ACC112 (cell line): ENCODE results near the gene TMEM106C.

Source experiments
- H2AFZ ChIP-seq: fragments of 200-600 bp; sonication (generic); one replicate; pipeline ENCODE4 v1.6.0; 2017; ENCODE audit warnings: antibody characterized with exemption, low read length; ENCODE audit not compliant: unreplicated experiment
- H3K27ac ChIP-seq: fragments of 200-600 bp; sonication (generic); 2 replicates; pipeline ENCODE4 v1.5.1; 2014; ENCODE audit warnings: low read depth, mild to moderate bottlenecking, antibody characterized with exemption, low read length, moderate library complexity
- H3K27me3 ChIP-seq: fragments of 200-600 bp; sonication (generic); 2 replicates; pipeline ENCODE4 v1.6.1; 2014; ENCODE audit warnings: mild to moderate bottlenecking, antibody characterized with exemption, low read length, moderate library complexity, mixed read lengths; ENCODE audit not compliant: insufficient read depth
- H3K36me3 ChIP-seq: fragments of 200-600 bp; sonication (generic); 2 replicates; pipeline ENCODE4 v1.6.1; 2016; ENCODE audit warnings: mild to moderate bottlenecking, antibody characterized with exemption, low read length, moderate library complexity, mixed read lengths; ENCODE audit not compliant: insufficient read depth
- H3K4me1 ChIP-seq: fragments of 200-600 bp; sonication (generic); one replicate; pipeline ENCODE4 v1.6.1; 2016; ENCODE audit warnings: low read length, mixed read lengths; ENCODE audit not compliant: insufficient read depth, unreplicated experiment, control insufficient read depth
- H3K4me3 ChIP-seq: fragments of 200-600 bp; sonication (generic); 2 replicates; pipeline ENCODE4 v1.5.1; 2014; ENCODE audit warnings: mild to moderate bottlenecking, low read depth, low read length
- H3K79me2 ChIP-seq: fragments of 200-600 bp; sonication (generic); one replicate; pipeline ENCODE4 v1.6.0; 2016; ENCODE audit warnings: low read length; ENCODE audit not compliant: control insufficient read depth, unreplicated experiment, insufficient read depth

TMEM106C gene

DNA sequence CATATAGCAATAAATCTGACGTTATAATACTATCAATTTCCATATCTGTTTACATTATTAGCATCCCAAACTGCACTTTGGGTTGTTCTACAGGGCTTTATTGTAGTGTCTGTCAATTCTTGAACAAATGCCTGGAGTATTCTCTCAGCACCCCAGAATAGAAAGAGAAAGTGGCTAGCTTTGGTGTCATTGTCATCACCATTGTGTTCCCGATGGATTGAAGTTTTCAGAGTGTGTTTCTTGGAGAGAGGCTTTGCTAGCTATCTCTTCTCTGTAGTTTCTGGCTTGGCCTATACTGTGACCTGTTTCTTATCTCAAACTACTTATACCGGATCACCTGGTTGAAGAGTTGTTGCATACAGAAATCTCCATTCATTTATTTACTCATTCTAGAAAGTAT is 6.4 kb downstream of the TMEM106C start:
- no peak overlapping the region for H2AFZ ChIP-seq
- H3K4me3 ChIP-seq, result no peak overlapping the region
- no peaks in the 10 kb centered on the region for H3K27me3 ChIP-seq
- H3K27ac ChIP-seq, result no peak overlapping the region
- H3K79me2 ChIP-seq, result no peaks in the 10 kb centered on the region
- no peaks in the 10 kb centered on the region for H3K36me3 ChIP-seq
- H3K4me1 ChIP-seq, result no peaks in the 10 kb centered on the region

DNA sequence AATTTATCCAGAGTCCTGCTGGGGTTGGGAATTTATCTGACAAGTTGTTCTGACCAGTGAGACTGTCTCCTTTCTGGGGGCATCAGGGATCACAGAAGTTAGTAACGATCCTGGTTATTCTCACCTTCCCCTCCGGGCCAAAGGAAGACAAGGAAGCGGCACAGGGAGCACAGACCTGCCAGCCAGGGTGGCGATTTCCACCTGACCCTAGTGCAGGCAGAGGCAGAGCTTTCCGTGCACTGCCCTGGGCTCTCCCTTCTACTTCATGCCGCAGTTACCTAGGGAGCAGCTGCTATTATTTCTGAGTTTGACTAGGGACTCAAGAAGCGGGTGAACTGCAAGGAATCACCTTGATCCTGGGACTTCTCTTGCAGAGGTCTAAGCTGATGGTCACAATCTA is 7.4 kb downstream of the TMEM106C start:
- no peak overlapping the region for H2AFZ ChIP-seq
- H3K4me3 ChIP-seq, result no peak overlapping the region
- no peaks in the 10 kb centered on the region for H3K36me3 ChIP-seq
- H3K27me3 ChIP-seq, result no peaks in the 10 kb centered on the region
- no peaks in the 10 kb centered on the region for H3K4me1 ChIP-seq
- H3K27ac ChIP-seq, result no peak overlapping the region
- no peaks in the 10 kb centered on the region for H3K79me2 ChIP-seq

DNA sequence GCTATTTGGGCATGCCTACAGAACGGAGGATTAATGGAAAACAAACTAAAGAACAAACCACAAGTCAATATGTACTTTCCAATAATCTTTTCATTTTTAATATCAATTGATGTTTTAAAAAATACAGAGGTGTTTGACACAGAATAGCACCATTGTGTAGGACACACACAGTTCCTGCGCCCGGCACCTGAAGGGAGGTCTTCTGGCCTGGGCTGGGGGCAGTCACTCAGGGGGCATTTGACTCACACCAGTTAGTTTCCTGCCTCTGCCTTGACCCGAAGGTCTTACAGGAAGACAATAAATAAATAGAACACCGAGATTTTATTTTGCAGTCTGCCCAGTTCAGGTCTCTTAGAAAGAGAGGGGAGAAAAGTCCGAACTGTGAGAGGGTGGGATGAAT is 9.5 kb downstream of the TMEM106C start:
- Histone ChIP-seq H3K79me2 (no peaks in the 10 kb centered on the region), H2AFZ (no peak overlapping the region), H3K27me3 (no peaks in the 10 kb centered on the region), H3K27ac (no peak overlapping the region), H3K36me3 (no peaks in the 10 kb centered on the region), H3K4me3 (no peak overlapping the region), H3K4me1 (no peaks in the 10 kb centered on the region)

DNA sequence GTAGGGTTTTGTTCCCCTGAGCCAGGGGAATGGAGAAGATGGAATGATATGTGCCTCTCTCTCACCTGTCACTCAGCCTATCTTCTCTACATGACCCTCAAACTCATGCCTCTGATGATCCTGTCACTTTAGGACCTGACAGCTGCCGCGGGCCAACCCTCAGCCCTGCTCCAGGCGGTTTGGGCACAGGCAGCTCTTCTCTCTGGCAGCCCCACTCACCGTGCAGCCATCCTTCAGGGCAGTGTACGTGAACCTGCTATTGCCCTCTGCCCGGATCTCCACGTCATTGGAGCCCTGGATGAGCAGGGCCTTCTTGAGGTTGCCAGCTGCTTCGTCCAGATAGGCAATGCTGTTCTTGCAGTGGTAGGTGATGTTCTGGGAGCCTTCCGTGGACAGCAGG is 10.5 kb downstream of the TMEM106C start:
- Histone ChIP-seq H3K4me3 (no peak overlapping the region), H3K79me2 (no peaks in the 10 kb centered on the region), H3K36me3 (no peaks in the 10 kb centered on the region), H3K27ac (no peak overlapping the region), H3K4me1 (no peaks in the 10 kb centered on the region), H3K27me3 (peaks cover 8% of the 10 kb centered on the region; the same call in 1 of the 2 replicates), H2AFZ (no peak overlapping the region)

DNA sequence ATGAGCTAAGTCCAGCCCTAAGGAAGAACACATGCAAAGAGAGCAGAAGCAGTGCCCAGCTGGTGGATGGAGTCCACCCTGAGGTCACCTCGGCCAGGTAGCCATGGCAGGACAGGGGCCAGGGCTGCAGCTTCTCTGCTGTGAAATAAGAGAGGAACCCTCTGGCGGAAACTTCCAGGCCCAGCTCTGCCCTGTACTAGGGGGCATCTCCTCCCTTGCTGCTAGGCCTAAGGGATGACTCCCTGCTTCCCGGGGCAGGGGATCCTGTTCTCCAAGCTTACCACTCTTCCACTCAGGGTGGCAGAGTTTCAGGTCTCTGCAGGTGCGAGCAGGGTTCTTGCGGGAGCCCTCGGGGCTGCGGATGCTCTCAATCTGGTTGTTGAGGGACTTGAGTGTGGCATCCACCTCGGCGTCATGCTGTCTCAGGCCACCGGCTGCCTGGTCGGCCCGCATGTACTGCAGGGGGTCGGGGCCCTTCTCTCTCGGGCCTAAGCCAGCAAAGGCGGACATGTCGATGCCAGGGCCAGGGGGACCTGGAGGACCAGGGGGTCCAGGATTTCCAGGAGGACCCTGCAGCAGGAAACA is 11.7 kb downstream of the TMEM106C start:
- Histone ChIP-seq H3K4me1 (no peaks in the 10 kb centered on the region), H3K27ac (no peak overlapping the region), H2AFZ (no peak overlapping the region), H3K79me2 (no peaks in the 10 kb centered on the region), H3K27me3 (peaks cover 12% of the 10 kb centered on the region), H3K36me3 (no peaks in the 10 kb centered on the region), H3K4me3 (no peak overlapping the region)

DNA sequence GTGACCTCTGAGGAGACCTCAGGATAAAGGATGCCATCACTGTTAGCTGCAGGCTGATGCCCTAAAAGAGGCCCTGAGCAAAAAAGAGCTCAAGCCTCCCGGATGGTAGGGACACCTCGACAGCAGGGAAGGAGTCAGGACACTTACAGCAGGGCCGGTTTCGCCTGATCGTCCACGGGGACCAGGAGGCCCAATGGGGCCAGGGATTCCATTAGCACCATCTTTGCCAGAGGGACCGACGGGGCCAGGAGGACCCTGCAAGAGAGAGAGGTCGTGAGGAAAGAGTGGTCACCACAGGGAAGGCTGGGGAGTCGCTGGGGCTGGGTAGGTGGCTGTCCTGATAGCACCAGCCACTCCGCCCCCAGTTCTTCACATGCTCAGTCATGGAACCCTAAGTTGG is 12.4 kb downstream of the TMEM106C start:
- H3K27ac ChIP-seq, result no peak overlapping the region

DNA sequence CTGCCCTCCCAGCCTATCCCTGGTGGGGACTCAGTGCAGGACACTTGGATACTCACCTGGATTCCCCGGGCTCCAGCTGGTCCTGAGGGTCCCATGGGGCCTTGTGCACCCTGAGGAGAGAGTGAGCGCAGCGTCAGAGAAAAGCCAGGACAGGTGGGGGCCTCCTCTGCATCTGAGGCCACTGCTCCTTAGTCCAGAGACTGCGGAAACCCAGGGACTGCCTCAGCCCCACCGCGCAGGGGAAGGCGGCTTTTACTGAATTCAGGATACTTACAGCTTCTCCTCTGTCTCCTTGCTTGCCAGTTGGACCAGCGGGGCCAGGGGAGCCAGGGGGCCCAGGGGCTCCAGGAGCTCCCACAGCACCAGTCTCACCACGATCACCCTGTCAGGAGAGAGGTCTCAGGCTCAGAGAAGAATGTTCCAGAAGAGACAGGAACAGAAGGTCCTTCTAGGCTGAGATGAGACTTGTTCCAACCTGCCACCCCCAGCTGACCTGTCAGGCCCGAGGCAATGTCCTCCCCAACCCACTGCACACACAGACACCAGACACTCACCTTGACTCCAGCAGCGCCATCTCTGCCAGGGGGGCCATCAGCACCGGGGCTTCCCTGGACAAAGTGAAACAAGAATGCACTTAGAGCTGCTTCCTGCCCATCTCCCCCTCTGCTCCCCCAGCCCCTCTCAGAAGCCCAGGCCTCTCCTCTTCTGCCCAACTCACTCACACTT is 13.8 kb downstream of the TMEM106C start:
- Histone ChIP-seq H3K36me3 (no peaks in the 10 kb centered on the region), H3K79me2 (no peaks in the 10 kb centered on the region), H3K4me3 (no peak overlapping the region), H3K27ac (no peak overlapping the region), H2AFZ (no peak overlapping the region), H3K27me3 (peaks cover 12% of the 10 kb centered on the region), H3K4me1 (no peaks in the 10 kb centered on the region)

More for the DNA sequence above, 12.4 kb downstream of the TMEM106C start:
- H3K79me2 ChIP-seq, result no peaks in the 10 kb centered on the region
- H2AFZ ChIP-seq, result no peak overlapping the region
- H3K36me3 ChIP-seq, result no peaks in the 10 kb centered on the region
- peaks cover 12% of the 10 kb centered on the region for H3K27me3 ChIP-seq
- H3K4me1 ChIP-seq, result no peaks in the 10 kb centered on the region
- no peak overlapping the region for H3K4me3 ChIP-seq

DNA sequence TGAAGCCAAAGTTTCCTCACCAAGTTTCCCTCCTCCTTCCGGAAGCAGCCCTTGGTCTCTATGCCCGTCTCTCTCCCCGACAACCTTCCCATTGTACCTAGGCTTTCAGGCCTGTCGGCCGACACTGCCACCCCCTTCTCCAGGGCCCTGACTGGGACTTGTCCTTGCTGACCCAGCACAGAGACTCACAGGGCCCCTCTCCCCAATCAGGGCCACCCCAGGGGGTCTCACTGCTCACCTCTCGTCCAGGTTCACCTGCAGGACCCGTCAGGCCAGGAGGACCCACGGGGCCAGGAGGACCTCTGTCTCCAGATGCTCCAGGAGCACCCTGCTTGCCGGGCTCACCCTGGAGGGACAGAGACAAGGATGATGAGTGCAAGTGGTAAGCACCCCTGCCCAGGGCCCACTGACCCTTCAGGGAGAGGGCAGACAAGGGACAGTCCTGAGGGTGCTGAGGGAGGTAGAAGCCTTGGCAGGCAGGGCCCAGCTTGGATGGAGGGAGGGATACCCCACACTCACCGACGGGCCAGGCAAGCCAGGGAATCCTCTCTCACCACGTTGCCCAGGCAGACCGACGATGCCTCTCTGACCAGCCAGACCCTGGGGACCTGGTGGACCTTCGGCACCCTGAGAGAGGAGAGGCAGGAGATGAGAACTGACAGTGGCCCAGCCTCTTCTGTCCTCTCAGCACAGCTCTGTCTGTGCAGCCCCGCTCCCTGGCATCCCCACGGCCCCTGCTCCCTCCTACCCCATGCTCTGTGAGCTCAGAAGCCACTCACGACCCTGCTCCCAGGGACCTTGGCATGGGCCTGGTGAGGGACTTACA is 14.6 kb downstream of the TMEM106C start:
- no peaks in the 10 kb centered on the region for H3K36me3 ChIP-seq
- H3K79me2 ChIP-seq, result no peaks in the 10 kb centered on the region
- no peak overlapping the region for H3K27ac ChIP-seq
- H3K4me1 ChIP-seq, result no peaks in the 10 kb centered on the region
- no peak overlapping the region for H3K4me3 ChIP-seq
- H2AFZ ChIP-seq, result no peak overlapping the region
- peaks cover 12% of the 10 kb centered on the region for H3K27me3 ChIP-seq

DNA sequence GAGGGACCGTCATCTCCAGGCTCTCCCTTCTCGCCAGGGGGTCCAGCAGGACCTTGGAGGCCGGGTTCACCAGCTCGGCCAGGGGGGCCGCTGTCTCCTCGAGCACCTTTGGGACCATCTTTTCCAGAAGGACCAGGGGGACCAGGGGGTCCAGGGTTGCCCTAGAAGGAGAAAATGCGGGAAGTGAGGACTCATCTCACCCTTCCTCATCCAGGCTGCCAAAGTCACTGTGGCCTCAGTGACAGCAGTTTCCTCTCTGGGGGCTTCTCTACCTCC is 15.1 kb downstream of the TMEM106C start:
- Histone ChIP-seq H3K27me3 (peaks cover 12% of the 10 kb centered on the region), H2AFZ (no peak overlapping the region), H3K36me3 (no peaks in the 10 kb centered on the region), H3K4me1 (no peaks in the 10 kb centered on the region), H3K4me3 (no peak overlapping the region), H3K79me2 (no peaks in the 10 kb centered on the region), H3K27ac (no peak overlapping the region)

DNA sequence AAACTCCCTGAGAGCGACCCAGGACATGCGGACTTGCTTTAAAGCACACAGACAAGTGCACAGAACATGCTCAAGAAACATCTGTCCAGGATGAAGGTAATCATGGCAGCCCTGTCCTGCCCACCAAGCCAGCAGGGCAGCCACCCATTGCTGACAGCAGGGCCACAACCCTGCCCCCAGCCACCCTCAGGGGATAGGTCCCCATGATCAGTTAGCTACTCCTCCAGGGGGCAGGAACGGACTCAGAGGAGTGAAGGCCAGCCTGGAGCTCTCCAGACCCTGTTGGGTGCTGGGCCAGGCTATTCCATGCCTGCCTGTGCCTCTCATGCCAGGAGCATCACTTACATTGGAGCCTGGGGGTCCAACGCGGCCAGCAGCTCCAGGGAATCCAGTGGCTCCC is 15.8 kb downstream of the TMEM106C start:
- no peak overlapping the region for H3K27ac ChIP-seq
- no peaks in the 10 kb centered on the region for H3K79me2 ChIP-seq
- no peaks in the 10 kb centered on the region for H3K36me3 ChIP-seq
- H3K27me3 ChIP-seq, result peaks cover 12% of the 10 kb centered on the region
- no peaks in the 10 kb centered on the region for H3K4me1 ChIP-seq
- H3K4me3 ChIP-seq, result no peak overlapping the region
- H2AFZ ChIP-seq, result no peak overlapping the region

DNA sequence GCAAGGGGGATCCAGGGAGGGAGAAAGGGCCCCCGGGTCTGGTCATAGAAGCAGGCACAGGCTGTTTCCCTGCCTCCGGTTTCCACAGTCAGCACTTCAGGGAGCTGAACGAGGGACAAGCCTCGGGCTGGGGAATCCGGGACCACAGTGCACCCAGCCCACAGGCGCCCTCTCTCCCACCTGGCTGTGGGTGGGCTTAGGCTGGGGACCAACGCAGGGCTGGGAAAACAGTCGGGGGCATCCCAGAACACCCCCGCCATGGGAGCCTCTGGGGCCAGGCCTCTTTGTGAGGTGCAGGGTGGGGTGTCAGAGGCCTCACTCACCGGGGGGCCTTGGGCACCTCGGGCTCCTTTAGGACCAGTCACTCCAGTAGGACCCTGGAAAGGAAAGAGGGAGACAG is 16.3 kb downstream of the TMEM106C start:
- peaks cover 12% of the 10 kb centered on the region for H3K27me3 ChIP-seq
- no peak overlapping the region for H2AFZ ChIP-seq
- H3K4me3 ChIP-seq, result no peak overlapping the region
- H3K79me2 ChIP-seq, result no peaks in the 10 kb centered on the region
- H3K36me3 ChIP-seq, result no peaks in the 10 kb centered on the region
- H3K4me1 ChIP-seq, result no peaks in the 10 kb centered on the region
- H3K27ac ChIP-seq, result no peak overlapping the region
